WERI-Rb-1 (cell line): ENCODE results near the gene SIK3.

ENCODE experiments used
- DNase-seq: peaks from one replicate; pipeline ENCODE4 v3.0.0-alpha.2; 2020
- H3K27ac ChIP-seq: fragments of 250-450 bp; sonication (Bioruptor Pico); 2 replicates; pipeline ENCODE4 v1.5.1; 2020; ENCODE audit warnings: mild to moderate bottlenecking, moderate library complexity
- H3K27me3 ChIP-seq: fragments of 250-450 bp; sonication (Bioruptor Pico); 2 replicates; pipeline ENCODE4 v1.5.1; 2021; ENCODE audit warnings: mild to moderate bottlenecking, low read depth, moderate library complexity; ENCODE audit not compliant: insufficient read depth, severe bottlenecking
- H3K36me3 ChIP-seq: fragments of 250-450 bp; sonication (Bioruptor Pico); 2 replicates; pipeline ENCODE4 v1.5.1; 2020; ENCODE audit warnings: mild to moderate bottlenecking, moderate library complexity
- H3K4me3 ChIP-seq: 2 replicates; pipeline ENCODE4 v1.5.1; 2011; ENCODE audit warnings: low read depth, mild to moderate bottlenecking, control low read depth, low read length
- H3K9me3 ChIP-seq: fragments of 250-450 bp; sonication (Bioruptor Pico); 2 replicates; pipeline ENCODE4 v1.5.1; 2021; ENCODE audit warnings: mild to moderate bottlenecking, moderate library complexity; ENCODE audit not compliant: severe bottlenecking
- TF ChIP-seq, protein P1 (sequence below): IDR thresholded peaks from 2 replicates; pipeline ENCODE4 v1.5.1; 2011; ENCODE audit warnings: low read depth, mild to moderate bottlenecking, control low read depth, inconsistent platforms, low read length

The SIK3 gene

DNA sequence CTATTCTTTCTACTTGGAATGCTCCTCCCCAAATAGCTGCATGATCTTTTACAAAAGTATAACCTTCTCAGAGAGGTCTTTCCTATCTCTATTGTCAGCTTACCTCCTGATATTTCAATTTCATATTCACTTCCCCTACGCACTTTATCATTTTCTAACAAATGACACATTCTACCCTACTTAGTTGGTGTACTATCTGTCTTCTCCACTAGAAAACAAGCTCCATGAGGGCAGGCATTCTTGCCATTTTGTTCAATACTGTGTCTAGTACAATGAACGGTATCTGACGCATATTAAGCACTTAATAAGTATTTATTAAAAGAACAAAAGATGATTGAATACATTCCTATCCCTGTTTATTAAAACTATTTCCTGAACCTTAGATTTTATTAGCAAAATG, 164.3 kb downstream of the SIK3 start:
- Histone ChIP-seq H3K27me3 (no peaks in the 10 kb centered on the region), H3K4me3 (no peak overlapping the region), H3K27ac (no peak overlapping the region), H3K36me3 (no peaks in the 10 kb centered on the region), H3K9me3 (no peaks in the 10 kb centered on the region)
- DNase-seq = no peak
- TF ChIP-seq, protein P1, sequence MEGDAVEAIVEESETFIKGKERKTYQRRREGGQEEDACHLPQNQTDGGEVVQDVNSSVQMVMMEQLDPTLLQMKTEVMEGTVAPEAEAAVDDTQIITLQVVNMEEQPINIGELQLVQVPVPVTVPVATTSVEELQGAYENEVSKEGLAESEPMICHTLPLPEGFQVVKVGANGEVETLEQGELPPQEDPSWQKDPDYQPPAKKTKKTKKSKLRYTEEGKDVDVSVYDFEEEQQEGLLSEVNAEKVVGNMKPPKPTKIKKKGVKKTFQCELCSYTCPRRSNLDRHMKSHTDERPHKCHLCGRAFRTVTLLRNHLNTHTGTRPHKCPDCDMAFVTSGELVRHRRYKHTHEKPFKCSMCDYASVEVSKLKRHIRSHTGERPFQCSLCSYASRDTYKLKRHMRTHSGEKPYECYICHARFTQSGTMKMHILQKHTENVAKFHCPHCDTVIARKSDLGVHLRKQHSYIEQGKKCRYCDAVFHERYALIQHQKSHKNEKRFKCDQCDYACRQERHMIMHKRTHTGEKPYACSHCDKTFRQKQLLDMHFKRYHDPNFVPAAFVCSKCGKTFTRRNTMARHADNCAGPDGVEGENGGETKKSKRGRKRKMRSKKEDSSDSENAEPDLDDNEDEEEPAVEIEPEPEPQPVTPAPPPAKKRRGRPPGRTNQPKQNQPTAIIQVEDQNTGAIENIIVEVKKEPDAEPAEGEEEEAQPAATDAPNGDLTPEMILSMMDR = no peak

DNA sequence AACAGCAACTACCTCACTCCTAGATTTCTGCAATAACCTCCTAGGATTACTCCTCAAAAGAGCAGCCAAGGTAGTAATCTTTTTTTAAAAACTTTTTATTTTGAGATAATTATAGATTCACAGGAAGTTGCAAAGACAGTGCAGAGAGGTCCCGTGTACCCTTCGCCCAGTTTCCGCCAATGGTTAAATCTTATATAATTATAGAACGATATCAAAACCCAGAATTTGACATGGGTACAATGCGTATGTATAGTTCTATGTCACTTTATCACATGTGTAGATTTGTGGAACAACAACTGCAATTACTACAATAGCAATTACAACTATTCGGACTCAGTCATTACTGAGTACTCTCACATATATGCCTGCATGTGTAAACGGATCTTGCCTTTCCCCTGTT, 166.0 kb downstream of the SIK3 start:
- TF ChIP-seq, protein P1 = no peak
- Histone ChIP-seq H3K36me3 (no peaks in the 10 kb centered on the region), H3K27ac (no peak overlapping the region), H3K27me3 (no peaks in the 10 kb centered on the region), H3K4me3 (no peak overlapping the region), H3K9me3 (no peaks in the 10 kb centered on the region)
- DNase-seq = no peak

DNA sequence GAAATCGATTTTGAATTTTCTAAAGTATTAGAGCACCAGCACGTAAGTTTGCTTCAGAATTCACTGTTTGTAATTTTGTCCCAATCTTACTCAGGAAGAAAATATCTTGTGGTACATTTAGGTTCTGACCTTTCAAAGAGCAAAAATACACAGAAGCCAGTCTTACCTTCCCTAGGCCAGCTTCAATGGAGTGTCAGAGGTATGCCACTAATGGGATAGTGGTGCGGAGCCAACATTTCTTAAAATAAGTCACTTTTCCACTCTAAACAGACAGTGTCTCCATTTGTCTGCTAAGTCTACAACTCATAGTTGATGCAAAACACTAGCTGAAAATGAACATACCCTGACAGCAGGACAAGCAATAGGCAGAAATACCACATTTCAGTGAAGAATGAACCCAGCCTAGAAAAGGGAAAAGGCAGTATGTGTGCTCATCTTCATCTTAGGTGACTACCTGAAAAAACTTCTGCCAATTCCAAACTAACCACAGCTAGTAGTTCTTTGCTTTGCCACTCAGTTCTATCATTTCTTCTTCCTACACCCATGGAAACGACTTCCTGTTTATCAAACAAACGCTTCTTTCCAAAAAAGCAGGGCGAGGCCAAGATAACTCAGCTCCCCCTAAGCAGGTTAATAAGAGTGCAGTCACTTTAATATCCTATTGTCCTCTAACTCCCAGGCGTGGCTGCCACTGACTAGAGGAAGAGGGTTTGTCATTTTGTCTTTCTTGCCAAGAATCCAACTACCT, 166.8 kb downstream of the SIK3 start:
- H3K27ac ChIP-seq = no peak overlapping the region
- no peaks in the 10 kb centered on the region for H3K27me3 ChIP-seq
- TF ChIP-seq, protein P1 = no peak
- H3K36me3 ChIP-seq = 0 out of 2 replicates have a peak, but pooled peaks cover 3% of the 10 kb centered on the region
- no peak overlapping the region for H3K4me3 ChIP-seq
- H3K9me3 ChIP-seq = no peaks in the 10 kb centered on the region
- no peak for DNase-seq

DNA sequence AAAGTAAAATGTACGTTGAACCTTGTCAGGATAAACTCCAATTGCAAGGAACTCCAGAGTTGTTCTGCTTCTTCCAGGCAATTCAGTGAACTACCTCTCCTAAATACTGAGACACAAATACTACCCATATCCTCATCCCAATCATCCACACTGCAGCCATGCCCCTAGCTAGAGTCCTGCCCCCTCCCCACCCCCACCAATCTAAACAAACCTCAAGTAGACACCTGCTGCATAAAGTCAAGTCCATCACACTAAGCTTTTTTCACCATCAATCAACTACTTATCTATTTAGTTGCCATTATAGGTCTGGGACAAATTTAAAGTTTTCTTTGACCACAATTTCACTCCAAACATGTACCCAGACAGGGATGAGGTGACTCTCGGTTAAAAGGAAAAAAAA, 167.6 kb downstream of the SIK3 start:
- DNase-seq = no peak
- Histone ChIP-seq H3K27ac (no peak overlapping the region), H3K9me3 (no peaks in the 10 kb centered on the region), H3K4me3 (no peak overlapping the region), H3K27me3 (no peaks in the 10 kb centered on the region), H3K36me3 (0 out of 2 replicates have a peak, but pooled peaks cover 11% of the 10 kb centered on the region)
- TF ChIP-seq, protein P1 = no peak

DNA sequence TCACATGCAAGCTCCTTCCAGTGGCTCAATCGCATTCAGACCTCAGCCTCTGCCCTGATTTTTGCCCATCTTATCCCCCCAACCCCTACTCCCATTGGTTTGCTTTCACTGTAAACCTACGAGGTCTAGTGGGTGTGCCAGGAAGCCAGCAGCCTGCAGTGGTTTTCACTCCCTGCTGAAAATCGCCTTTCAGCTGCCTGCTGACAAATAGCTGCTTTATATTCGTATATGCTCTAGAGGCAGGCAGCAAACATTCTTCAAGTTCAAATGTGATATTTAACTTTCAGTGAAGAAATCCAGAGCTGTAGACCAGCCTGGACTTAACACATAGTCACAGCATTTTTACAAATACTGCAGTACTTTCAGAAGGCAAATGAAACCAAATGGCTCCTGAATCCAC, 168.1 kb downstream of the SIK3 start:
- no peaks in the 10 kb centered on the region for H3K9me3 ChIP-seq
- DNase-seq = no peak
- no peak overlapping the region for H3K4me3 ChIP-seq
- 0 out of 2 replicates have a peak, but pooled peaks cover 12% of the 10 kb centered on the region for H3K36me3 ChIP-seq
- TF ChIP-seq, protein P1 = no peak
- H3K27ac ChIP-seq = no peak overlapping the region
- H3K27me3 ChIP-seq = no peaks in the 10 kb centered on the region
